ENCODE measurements around the gene CHI3L1. TPM values are rescaled to one million over a fixed set of nuclear protein-coding genes. Genes with fewer than 3 reads are reported as not detected.

CHI3L1 gene
- total RNA-seq, 1 donor from 2014 or later: not detected

DNA sequence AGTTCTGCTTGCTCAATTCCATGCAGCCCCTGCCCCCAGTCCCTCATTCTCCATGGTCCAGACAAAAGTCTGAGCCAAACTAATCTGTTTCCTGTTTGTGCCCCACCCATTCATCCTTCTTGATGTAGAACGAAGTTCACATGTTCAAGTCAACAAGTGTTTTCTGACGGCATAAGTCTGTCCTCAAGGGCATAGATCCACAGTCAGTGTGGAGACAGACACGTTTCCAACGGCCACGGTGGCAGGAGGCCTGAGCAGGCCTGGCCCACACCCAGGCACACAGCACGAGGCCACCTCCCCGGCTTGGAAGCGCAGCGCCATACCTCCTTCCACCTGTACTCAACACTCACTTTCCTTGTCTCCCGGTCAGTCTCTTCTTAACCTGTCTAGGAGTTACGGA, 42.9 kb downstream of the CHI3L1 start:
- no peaks in the 10 kb centered on the region for H3K36me3 Mint-ChIP-seq (ENCODE audit: unreplicated experiment)

GRCh38 chr1:203142684-203143408, 43.7 kb downstream of the CHI3L1 start:
- Mint-ChIP-seq H3K27ac (ENCODE audit: unreplicated experiment) (no peak overlapping the region), H3K4me1 (ENCODE audit: unreplicated experiment) (no peaks in the 10 kb centered on the region), H3K27me3 (ENCODE audit: unreplicated experiment) (peaks cover 9% of the 10 kb centered on the region), H3K36me3 (ENCODE audit: unreplicated experiment) (no peaks in the 10 kb centered on the region), H3K4me3 (ENCODE audit: unreplicated experiment) (no peak overlapping the region), H3K9me3 (ENCODE audit: unreplicated experiment) (no peaks in the 10 kb centered on the region)
- no peak for TF ChIP-seq CTCF (IDR thresholded peaks at IDR 0.05)
- DNase-seq (ENCODE audit: extremely low spot score, unreplicated experiment): no peak

More for the DNA sequence above, 42.9 kb downstream of the CHI3L1 start:
- Mint-ChIP-seq H3K9me3 (ENCODE audit: unreplicated experiment) (no peaks in the 10 kb centered on the region), H3K27ac (ENCODE audit: unreplicated experiment) (no peak overlapping the region), H3K4me3 (ENCODE audit: unreplicated experiment) (no peak overlapping the region), H3K4me1 (ENCODE audit: unreplicated experiment) (no peaks in the 10 kb centered on the region), H3K27me3 (ENCODE audit: unreplicated experiment) (peaks cover 9% of the 10 kb centered on the region)
- no peak for DNase-seq (ENCODE audit: extremely low spot score, unreplicated experiment)
- no peak for TF ChIP-seq CTCF (IDR thresholded peaks at IDR 0.05)

- no peaks in the 10 kb centered on the region for H3K4me1 Mint-ChIP-seq (ENCODE audit: unreplicated experiment)
Measured at GRCh38 chr1:203142124-203142523, 44.4 kb downstream of the CHI3L1 start.

DNA sequence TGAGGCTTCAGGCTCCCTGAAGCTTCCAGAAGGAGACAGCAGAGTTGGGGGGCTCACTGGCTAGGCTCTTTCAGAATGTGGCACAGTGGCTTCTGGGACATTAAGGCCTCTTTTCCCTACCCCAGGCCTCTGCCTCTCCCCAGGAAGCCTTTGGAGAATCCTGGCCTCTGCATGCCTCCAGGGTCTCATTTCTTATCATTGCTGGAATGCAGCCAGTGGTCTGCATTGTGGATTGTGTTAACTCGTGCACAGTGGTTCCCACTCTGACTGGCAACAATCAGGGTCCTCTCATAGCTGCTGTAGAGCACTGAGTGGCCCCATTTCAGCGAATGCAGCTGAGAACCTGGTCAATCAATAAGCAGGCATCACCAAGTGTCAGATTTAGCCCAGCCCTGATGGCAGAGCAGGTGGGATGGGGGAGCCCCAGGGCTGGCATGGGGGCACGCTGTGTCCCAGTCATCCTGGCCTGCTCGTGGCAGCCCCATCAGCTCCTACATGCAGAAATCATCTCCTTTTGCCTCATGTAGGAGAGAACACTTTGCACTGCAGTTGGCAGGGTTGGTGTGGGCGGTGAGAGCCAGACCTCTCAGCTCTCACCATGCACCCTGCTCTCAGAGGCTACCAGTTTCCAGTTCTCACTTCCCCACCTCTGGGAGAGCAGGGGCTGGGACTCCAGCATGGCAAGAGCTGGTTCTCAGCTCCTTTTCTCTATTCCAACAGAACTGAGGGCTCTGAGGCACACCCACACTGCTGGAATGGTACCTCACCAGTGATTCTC, 45.6 kb downstream of the CHI3L1 start:
- H3K36me3 Mint-ChIP-seq (ENCODE audit: unreplicated experiment): no peaks in the 10 kb centered on the region
- no peak for TF ChIP-seq CTCF (IDR thresholded peaks at IDR 0.05)
- no peak overlapping the region for H3K4me3 Mint-ChIP-seq (ENCODE audit: unreplicated experiment)
- no peaks in the 10 kb centered on the region for H3K9me3 Mint-ChIP-seq (ENCODE audit: unreplicated experiment)
- no peak overlapping the region for H3K27ac Mint-ChIP-seq (ENCODE audit: unreplicated experiment)
- no peak for DNase-seq (ENCODE audit: extremely low spot score, unreplicated experiment)
- H3K27me3 Mint-ChIP-seq (ENCODE audit: unreplicated experiment): peaks cover 21% of the 10 kb centered on the region
- H3K4me1 Mint-ChIP-seq (ENCODE audit: unreplicated experiment): no peaks in the 10 kb centered on the region

More at GRCh38 chr1:203142124-203142523, 44.4 kb downstream of the CHI3L1 start:
- Mint-ChIP-seq H3K9me3 (ENCODE audit: unreplicated experiment) (no peaks in the 10 kb centered on the region), H3K27me3 (ENCODE audit: unreplicated experiment) (peaks cover 12% of the 10 kb centered on the region), H3K36me3 (ENCODE audit: unreplicated experiment) (no peaks in the 10 kb centered on the region), H3K27ac (ENCODE audit: unreplicated experiment) (no peak overlapping the region), H3K4me3 (ENCODE audit: unreplicated experiment) (no peak overlapping the region)
- no peak for DNase-seq (ENCODE audit: extremely low spot score, unreplicated experiment)
- no peak for TF ChIP-seq CTCF (IDR thresholded peaks at IDR 0.05)

GRCh38 chr1:203139976-203140475, 46.5 kb downstream of the CHI3L1 start:
- Mint-ChIP-seq H3K27ac (ENCODE audit: unreplicated experiment) (no peak overlapping the region), H3K4me1 (ENCODE audit: unreplicated experiment) (no peaks in the 10 kb centered on the region), H3K27me3 (ENCODE audit: unreplicated experiment) (peaks cover 24% of the 10 kb centered on the region), H3K36me3 (ENCODE audit: unreplicated experiment) (no peaks in the 10 kb centered on the region), H3K4me3 (ENCODE audit: unreplicated experiment) (no peak overlapping the region), H3K9me3 (ENCODE audit: unreplicated experiment) (no peaks in the 10 kb centered on the region)
- no peak for TF ChIP-seq CTCF (IDR thresholded peaks at IDR 0.05)
- DNase-seq (ENCODE audit: extremely low spot score, unreplicated experiment): no peak
